SK-MEL-5 (cell line): ENCODE measurements around the gene OSTN. TPM values are rescaled to one million over a fixed set of nuclear protein-coding genes. Genes with fewer than 3 reads are reported as not detected.
A peak's percentile ranks its signal among the peaks of the same experiment; 100 is the strongest.

ENCODE experiments used
- DNase-seq: peaks from one replicate; pipeline ENCODE4 v3.0.0-alpha.2; 2016; ENCODE audit warnings: low read depth, low spot score
- in situ Hi-C: cut with HindIII; loops from 2 replicates; pipeline ENCODE4 v1.10.0; 2016; ENCODE audit warnings: low sequenced_read_pairs, high pct_unique_total_duplicates, low pct_unique_long_range_greater_than_20kb
- total RNA-seq: library from RNA; depleted of rRNA; stranded (reverse); fragments of >200 nt; shearing (Covaris generic); gene quantifications from 2 replicates; pipeline ENCODE4 v1.2.3, GENCODE V29; 2014

Gene OSTN
- total RNA-seq, 1 experiment from 2014 or later = not detected

DNA sequence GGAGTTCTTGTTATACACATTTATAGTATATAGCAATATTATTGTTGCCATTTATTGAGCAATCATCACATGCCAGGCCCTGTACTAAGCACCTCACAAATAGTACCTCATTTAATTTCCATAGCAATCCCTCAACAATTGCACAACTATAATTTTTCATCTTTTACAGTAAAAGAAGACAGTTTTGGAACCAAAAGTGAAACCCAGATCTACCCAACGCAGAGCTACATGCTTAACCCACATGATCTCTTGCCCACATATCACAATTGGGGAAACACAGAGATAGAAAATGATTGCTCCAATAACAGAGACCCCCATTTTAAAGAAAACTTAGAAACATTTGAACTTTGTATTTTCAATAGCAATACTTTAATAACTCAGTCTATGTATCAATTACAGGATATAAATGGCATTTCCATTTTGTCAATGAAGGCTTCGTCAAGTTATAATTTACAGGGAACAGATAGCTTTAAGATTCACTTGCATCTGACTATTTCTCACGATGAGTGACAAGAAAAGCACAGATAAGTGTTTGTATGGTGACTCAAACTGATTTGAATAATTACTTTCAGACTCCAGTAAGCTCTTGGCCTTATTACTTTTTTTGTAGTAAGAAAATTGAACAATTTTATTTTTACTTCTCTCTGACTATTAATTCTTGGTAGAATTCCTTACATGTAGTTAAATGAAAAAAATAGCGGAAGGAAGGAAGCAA lies 91.4 kb downstream of the OSTN start:
- in situ Hi-C loops = no loop called here

GRCh38 chr3:191292243-191293015 lies 93.4 kb downstream of the OSTN start:
- DNase-seq = no peak
- in situ Hi-C loops = no loop called here

More for the DNA sequence above, 91.4 kb downstream of the OSTN start:
- DNase-seq = peak; percentile 30

DNA sequence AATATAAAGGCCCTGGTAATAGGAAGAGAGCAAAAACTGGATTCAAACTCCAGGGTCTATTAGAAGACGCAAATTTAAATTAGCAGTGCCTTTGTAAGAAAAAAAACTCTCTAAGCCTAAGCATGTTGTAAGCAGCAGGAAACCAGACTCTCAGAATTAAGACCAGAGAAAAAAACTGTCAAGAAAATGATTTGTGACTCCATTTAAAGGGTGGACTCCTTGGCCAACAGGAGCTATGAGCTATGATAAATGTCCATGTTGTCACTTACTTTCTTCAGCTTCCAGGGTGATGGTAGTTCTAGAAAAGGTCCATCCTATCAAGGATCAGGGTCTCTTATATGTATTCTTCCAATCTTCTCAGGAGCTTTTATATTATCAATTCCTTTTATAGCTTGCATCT lies 95.2 kb downstream of the OSTN start:
- in situ Hi-C loops = no loop called here
- DNase-seq = no peak

GRCh38 chr3:191296041-191296541 lies 97.0 kb downstream of the OSTN start:
- DNase-seq = no peak
- in situ Hi-C loops = no loop called here

- no peak for DNase-seq
- in situ Hi-C loops = no loop called here
Measured at GRCh38 chr3:191298846-191299245, 99.8 kb downstream of the OSTN start.

DNA sequence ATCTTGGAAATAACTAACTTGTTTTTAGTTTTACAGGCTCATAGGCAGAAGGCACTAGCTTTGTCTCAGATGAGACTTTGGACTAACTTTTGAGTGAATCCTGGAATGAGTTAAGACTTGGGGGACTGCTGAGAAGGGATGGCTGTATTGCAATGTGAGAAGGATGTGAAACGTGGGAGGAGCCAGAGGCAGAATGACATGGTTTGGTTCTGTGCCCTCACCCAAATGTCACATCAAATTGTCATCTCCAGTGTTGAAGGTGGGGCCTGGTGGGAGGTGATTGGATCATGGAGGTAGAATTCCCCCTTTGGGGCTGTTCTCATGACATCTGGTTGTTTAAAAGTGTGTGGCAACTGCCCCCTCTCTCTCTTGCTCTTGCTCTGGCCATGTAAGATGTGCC lies 101.4 kb downstream of the OSTN start:
- in situ Hi-C loops = no loop called here
- no peak for DNase-seq

DNA sequence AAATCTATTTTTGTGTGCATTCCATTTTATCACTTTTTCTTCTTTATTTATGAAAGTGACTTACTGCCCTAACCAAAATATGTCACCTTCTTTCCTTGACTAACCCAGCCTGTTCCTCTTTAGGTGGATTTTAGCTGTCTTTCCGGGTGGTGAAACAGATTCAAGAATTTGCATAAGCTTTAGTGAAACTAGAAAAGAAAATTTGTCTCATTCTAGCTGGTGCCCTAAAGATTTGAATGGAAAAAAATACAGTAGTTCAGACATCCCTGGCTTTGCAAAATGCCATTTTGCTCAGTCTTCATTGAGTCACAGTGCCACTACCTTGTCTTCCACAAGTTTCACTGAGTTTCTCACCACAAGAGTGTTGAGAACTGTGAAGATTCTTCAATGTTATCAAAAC lies 102.0 kb downstream of the OSTN start:
- no peak for DNase-seq
- in situ Hi-C loops = no loop called here

GRCh38 chr3:191301782-191302411 lies 102.9 kb downstream of the OSTN start:
- DNase-seq = no peak
- in situ Hi-C loops = no loop called here

- in situ Hi-C loops = no loop called here
- DNase-seq = no peak
Measured at GRCh38 chr3:191302451-191302850, 103.4 kb downstream of the OSTN start.

- DNase-seq = peak; percentile 90
- in situ Hi-C loops = no loop called here
Measured at GRCh38 chr3:191303596-191303995, 104.6 kb downstream of the OSTN start.

- DNase-seq = no peak
Measured at GRCh38 chr3:191306428-191306827, 107.4 kb downstream of the OSTN start.

GRCh38 chr3:191307341-191307740 lies 108.3 kb downstream of the OSTN start:
- DNase-seq = no peak
- in situ Hi-C loops = no loop called here

More at GRCh38 chr3:191306428-191306827, 107.4 kb downstream of the OSTN start:
- in situ Hi-C loops = no loop called here

DNA sequence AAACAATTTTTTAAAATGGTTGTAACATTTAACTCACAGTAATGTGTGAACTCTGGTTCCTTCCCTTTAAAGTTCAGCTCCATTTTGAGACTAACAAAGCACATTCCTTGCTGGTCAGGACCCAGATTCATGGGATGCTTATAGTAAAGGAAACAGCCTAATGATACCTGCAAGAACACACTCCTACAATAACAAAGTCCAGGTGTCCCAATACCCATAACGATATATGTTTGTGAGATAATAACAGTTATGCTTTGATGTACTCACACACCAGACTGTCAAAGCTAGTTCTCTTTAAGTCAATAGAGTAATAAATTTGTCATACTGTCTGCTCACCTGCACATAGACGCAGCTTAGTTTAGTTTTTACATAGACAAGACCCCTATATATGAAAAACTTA lies 114.3 kb downstream of the OSTN start:
- in situ Hi-C loops = no loop called here

GRCh38 chr3:191314109-191314728 lies 115.2 kb downstream of the OSTN start:
- in situ Hi-C loops = no loop called here
- no peak for DNase-seq

More for the DNA sequence above, 114.3 kb downstream of the OSTN start:
- no peak for DNase-seq
